NOMO-1 (cell line): Measurements from ENCODE around the gene ZSCAN5A.
"Not testable (repeated sequence)": the region's sequence is repeated elsewhere in the genome, so short reads cannot be mapped to it uniquely, and the experiment has no call there.

ENCODE experiments used
- DNase-seq, 2 experiments: peaks; one replicate each; lab custom pipeline; 2025; ENCODE audit not compliant: unreplicated experiment in 2 of 2; lab: John Stamatoyannopoulos, UW

ZSCAN5A gene

DNA sequence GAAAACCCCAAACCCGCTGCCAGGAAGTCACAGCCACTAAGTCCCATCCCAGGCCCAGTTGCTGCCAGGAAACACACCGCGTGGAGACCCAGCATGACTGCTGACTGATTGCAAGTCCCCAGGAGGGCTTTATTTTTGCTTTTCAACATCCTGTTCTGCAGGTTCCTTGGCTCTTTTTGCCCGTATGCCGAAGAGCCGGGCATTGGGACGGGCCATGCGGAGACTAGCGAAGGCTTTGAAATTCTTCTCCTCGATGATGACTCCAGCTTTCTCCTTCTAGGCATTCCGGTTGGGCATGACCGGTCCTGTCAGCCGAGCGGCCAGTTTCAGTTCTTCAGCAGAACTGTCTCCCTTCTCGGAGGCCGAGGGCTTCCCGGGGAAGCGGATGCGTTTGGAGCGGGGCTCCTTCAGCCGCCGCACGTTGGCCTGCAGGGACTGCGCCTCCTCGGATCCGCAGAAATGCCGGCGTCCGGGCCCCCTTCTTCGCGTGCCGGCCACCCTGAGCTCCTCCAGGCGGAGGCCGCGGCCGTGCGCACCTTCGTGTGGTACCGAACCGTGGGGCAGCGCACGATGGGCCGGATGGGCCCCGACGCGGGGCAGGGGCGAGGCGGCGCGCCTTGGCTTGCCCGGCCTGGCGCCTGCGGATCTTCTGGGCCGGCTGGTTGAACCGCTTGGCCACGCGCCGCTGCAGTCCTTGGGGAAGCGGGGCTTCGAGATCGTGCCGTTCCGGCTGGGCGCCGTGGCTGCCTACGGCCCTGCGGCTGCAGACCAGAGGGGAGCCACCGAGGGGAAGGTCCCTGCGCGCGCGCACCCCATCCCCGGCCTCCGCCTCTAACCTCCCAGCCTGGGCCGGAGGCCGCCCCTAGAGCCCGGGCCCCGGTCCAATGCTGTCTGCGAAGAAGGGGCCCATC, 97.3 kb downstream of the ZSCAN5A start:
- no peak for DNase-seq

DNA sequence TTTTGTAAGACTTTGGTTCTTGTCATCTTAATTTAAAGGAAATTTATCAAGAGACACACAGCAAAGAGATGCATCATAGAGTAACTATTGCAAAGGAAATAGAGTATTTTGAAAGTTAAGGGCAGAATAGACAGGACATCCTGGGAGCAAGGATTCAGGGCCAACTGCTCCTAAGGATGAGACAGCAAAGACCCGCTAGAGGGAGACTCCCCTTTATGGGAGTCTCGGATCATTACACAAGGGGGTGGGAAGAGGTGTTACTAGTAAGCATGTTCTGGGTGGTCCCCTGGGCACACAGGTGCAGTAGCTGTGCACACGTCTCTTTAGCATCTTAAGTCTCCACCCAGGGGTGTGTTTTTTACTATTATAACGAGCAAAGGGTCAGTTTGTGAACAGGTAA, 102.9 kb downstream of the ZSCAN5A start:
- no peak for DNase-seq

DNA sequence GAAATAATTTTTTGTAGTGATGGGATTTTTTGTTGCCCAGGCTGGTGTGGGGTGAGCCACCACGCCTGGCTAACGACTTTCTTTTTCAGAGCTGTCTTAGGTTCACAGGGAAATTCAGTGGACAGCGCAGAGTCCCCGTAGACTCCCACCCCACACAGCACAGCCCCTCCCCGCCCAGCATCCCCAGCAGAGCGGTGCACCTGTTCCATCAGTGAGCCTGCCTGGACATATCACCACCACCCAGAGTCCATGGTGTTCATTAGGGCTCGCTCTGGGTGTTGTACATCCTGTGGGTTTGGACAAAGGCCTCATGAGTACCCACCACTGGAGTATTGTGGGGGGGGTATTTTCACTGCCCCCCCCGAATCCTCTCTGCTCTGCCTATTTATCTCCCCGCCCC, 104.6 kb downstream of the ZSCAN5A start:
- DNase-seq: not testable (repeated sequence)

DNA sequence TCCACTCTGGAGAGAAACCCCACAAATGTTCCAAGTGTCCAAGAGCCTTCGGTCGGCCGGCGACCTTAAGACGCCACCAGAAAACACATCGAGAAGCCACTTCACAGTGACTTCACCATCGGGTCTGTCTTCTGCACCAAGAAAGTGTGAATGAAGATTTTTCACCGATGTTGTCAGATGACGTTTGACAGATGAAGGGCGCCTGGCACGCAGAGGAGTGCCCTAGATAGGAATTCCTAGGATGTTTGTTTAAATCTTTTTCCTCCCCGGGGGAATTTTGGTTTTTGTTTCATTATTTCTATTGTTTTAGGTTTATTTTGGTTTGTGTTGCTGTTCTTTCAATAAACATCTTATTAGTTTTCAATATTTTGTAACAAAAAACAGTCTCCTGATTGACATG, 105.5 kb downstream of the ZSCAN5A start:
- DNase-seq: no peak

DNA sequence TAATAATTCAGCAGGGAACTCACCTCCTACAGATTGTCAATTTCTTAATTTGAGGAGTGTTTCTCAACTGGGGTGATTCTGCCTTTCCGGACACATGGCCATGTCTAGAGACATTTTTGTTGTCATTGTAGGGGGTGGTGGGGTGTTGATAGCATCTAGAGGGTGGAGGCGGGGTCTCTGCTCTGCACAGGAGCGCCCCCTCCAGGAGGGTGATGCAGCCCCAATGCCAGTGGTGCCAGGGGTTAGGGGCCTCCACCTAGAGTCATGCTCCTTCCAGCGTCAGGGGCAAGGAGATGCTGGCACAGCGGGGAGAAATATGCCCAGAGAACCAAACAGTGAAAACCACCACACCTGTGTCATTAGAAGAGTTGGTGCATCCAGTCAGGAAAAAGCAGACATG, 107.1 kb downstream of the ZSCAN5A start:
- not testable (repeated sequence) for DNase-seq

DNA sequence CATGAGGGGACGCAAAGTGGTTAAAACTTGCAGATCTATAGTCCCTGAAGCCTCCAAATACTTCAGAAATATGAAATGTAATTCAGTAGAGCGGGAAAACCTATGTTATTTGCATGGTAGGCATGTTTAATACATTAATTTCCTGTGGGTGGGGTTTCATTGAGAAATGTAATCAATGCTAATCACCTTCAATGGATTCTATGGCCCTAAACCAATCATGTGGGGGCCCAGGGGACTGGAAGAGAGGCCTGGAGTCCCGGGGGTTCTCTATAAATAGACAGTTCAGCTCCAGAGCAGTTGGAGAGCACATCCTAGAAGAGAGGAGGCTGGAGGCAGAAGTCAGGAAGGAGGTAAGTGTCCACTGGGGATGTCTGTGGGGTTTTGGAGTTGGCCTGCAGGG, 112.7 kb downstream of the ZSCAN5A start, which contains the start of gene ZSCAN5C:
Gene ZSCAN5C (plus strand): TSS at position 301 of the 400 bp plus-strand sequence. CDS start 3,641 bp downstream, outside the sequence.
- DNase-seq: no peak

DNA sequence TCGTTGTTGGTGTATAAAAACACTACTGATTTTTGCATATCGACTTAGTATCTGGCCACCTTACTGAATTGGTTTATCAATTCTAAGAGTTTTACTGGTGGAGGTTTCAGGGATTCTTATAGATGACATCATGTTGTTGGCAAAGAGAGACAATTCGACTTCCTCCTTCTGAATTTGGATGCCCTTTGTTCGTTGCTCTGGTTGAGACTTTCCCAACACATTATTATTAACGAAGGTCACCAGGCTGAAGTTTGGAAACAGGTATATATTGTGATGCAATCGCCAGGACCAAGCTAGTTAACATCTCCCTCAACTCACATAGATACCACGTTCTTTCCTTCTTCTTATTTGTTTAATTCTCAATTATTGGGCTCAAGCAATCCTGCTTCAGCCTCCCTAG, 115.0 kb downstream of the ZSCAN5A start:
- DNase-seq: no peak

DNA sequence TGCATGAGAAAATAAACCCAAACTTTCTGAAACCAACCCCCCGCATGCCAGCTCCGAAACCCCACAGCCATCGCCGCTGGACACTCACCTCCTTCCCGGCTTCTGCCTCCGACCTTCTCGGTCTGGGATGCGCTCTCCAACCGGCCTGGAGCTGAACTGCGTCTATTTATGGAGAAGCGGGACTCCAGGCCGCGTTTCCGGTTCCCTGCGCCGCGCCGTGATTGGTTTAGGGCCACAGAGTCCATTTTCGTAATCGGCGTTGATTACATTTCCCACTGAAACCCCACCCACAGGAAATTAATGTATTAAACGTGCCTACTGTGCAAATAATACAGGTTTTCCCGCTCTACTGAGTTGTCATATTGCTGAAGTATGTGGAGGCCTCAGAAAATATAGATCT, 117.0 kb downstream of the ZSCAN5A start, which contains the start of gene ZSCAN5B:
Gene ZSCAN5B (minus strand): TSS at position 138 of the 400 bp plus-strand sequence. CDS start 4,731 bp downstream, outside the sequence.
- not testable (repeated sequence) for DNase-seq

DNA sequence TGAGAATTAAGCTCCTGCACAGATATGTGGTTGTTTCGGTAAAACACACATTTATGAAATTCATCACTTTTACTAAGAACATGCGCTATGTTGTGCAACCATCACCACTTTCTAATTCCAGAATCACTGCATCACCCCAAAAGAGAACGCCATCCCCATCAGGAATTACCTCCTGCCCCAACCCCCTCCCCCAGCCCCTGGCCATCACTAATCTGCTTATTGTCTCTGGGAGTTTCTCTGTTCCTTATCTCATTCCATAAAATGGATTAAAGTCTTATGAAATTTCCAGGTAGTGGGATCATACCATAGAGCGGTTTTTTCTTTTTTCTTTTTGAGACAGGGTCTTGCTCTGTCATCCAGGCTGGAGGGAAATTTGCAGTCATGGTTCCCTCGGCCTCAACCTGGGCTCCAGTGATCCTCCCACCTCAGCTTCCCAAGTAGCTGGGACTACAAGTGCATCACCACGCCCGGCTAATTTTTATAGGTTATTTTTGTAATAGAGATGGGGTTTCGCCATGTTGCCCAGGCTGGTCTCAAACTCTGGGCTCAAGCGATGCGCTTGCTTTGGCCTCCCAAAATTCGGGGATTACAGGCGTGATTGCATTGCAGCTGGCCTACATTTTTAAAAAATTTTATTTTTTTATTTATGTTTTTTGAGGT, 120.5 kb downstream of the ZSCAN5A start:
- no peak for DNase-seq

DNA sequence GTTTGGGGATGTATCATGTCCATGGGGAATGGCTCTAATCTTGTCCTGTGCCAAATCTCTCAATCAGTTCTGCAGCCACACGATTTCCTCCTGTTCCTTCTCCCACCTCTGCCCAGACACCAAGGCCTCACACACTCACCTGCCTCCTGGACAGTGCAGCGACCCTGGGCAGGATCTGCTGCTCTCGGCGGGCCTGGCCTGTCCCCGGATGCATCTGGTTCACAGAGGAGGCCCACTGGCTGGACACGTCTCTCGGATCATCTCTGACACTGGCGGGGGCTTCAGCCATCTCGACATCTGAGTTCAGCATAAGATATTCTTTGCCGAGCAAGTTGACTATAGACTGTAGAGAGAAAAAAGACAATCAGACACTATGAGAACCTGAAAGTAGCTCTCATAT, 122.9 kb downstream of the ZSCAN5A start:
- DNase-seq: no peak

DNA sequence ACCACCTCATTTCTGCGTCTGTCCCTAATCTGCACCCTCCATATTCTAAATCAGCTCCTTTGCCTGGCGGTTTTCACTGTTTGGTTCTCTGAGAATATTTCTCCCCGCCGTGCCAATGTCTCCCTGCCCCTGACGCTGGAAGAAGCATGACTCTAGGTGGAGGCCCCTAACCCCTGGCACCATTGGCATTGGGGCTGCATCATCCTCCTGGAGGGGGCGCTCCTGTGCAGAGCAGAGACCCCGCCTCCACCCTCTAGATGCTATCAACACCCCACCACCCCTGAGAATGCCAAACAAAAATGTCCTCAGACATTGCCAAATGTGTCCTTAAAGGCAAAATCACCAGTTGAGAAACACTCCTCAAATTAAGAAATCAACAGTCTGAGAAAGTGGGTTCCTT, 123.5 kb downstream of the ZSCAN5A start:
- DNase-seq: no peak

DNA sequence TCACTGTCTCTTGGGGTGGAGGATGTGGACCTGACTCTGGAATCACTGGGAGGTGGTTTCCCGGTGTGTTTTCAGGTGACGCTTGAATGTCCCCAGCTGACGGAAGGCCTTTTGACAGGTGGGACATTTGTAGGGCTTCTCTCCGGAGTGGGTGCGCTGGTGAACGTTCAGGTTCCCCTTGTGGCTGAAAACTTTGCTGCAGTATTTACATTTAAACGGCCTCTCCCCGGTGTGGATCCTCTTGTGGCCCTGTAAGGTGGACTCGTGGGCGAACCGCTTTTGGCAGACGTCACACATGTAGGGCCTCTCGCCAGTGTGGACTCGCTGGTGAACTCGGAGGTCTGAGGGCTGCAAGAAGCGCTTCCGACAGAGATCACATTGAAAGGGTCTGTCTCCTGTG, 124.9 kb downstream of the ZSCAN5A start:
- no peak for DNase-seq

DNA sequence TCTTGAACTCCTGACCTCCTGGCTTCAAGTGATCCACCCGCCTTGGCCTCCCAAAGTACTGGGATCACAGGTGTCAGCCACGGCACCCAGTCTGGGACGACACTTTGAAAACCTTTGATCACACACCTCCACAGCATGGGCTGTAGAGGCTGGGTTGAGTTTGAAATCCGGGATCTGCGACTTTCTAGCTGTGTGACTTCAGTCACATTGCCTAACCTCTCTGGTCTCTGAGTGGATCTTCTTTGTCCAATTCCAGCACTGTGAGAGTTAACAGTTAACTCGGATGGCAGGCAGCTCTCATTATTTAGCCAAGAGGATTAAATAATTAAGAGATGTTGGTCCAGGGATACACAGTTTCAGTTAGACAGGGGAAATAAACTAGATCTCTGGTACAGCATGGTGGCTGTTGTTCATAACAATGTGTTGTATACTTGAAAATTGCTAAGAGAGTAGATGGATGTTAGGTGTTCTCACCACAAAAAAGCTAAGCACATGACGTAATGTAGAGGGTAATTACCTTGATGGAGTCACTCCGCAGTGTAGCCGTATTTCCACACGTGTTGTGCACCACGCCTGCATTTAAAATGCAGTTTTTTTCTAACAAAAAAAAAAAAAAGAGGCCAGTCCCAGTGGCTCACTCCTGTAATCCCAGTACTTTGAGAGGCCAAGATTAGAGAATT, 136.9 kb downstream of the ZSCAN5A start:
- DNase-seq: no peak

DNA sequence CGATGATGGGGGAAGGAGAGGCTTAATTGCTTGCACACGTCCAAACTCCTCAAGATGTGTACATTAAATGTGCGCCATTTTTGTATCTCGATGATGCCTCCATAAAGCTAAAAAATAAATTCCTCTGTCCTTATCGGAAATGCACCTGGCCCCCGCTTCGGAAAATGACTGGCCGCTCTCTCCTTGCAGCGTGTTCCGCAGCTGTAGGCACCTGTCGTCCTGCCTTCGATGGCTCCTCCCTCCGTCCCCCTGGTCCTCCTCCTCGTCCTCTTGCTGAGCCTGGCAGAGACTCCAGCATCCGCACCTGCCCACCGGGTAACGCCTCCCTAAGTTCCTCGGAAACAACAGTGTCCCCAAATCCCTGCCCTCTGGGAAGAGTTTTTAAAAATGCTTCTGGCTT, 137.8 kb downstream of the ZSCAN5A start:
- DNase-seq: no peak

DNA sequence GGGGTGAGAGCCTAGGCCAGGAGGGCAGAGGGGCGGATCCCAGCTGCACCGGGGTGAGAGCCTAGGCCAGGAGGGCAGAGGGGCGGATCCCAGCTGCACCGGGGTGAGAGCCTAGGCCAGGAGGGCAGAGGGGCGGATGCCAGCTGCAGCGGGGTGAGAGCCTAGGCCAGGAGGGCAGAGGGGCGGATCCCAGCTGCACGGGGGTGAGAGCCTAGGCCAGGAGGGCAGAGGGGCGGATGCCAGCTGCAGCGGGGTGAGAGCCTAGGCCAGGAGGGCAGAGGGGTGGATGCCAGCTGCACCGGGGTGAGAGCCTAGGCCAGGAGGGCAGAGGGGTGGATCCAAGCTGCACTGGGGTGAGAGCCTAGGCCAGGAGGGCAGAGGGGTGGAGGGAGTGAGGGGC, 138.3 kb downstream of the ZSCAN5A start:
- DNase-seq: not testable (repeated sequence)

DNA sequence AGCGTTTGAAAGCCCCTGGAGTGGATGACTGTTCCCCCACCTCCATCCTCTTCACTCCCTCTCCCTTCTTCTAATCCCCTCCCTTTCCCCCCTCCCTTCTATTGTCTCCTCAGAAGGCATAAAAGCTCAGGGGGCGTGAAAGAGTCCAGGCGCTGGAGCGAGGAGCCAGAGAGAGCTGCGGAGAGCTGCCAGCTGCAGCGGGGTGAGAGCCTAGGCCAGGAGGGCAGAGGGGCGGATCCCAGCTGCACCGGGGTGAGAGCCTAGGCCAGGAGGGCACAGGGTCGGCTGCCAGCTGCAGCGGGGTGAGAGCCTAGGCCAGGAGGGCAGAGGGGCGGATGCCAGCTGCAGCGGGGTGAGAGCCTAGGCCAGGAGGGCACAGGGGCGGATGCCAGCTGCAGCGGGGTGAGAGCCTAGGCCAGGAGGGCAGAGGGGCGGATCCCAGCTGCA, 138.8 kb downstream of the ZSCAN5A start, which contains the start of gene GALP:
Gene GALP (plus strand): TSS at position 148 of the 447 bp plus-strand sequence. CDS start 1,101 bp downstream, outside the sequence.
- DNase-seq: not testable (repeated sequence)

DNA sequence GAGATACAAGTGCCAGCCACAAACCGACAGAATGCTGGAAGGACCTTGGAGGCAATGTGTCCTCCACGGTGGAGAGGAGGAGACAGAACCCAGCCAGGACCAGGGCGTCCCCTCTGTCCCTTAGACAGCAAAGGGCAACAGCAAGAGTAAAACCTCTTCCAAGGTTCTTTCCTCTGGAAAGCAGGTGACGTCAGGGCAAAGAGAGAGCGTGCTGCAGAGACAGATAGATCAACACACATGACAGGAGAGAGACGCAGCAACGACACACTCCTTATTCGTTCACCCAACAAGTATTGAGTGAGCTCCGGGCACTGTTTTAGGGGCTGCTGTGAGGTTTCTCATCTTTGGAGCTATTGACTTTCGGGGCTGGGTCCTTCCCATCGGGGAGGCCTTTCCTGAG, 140.1 kb downstream of the ZSCAN5A start:
- DNase-seq: no peak

DNA sequence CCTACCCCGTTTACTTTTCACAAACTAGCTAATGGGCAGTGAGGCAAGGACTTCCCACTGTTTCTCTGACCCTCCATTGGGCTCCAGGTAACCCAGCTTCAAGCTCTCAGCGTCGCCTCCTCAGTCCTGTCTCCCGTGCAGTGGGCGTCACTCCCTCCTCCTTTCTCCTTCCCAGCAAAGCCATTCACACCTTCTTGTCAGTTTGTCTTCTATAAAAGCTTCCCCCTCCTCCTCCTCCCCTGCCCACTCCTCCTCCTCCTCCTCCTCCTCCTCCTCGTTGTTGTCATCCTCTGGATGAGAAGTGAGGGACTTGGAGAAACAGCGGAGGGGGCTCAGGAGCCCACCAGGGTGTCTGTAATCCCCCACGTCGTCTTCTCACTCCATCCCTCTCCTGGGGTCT, 140.6 kb downstream of the ZSCAN5A start:
- no peak for DNase-seq
